Fibroblast of lung (primary cell): ENCODE data around the gene MAB21L4. TPM values are rescaled to one million over a fixed set of nuclear protein-coding genes. Genes with fewer than 3 reads are reported as not detected.

Source experiments
- DNase-seq, 2 donors: peaks; one replicate each; pipeline versions ENCODE4 v3.0.0 to v3.0.0-alpha.2; 2010; ENCODE audit warnings: low read depth in 2 of 2
- H2AFZ ChIP-seq: 2 replicates; pipeline ENCODE4 v1.5.1; 2012; ENCODE audit warnings: low read length, control low read depth, inconsistent platforms
- H3K27ac ChIP-seq: 2 replicates; pipeline ENCODE4 v1.5.1; 2011; ENCODE audit warnings: low read length, control low read depth; ENCODE audit not compliant: insufficient read depth
- H3K27me3 ChIP-seq: 2 replicates; pipeline ENCODE4 v1.5.1; 2011; ENCODE audit warnings: mild to moderate bottlenecking, low read length; ENCODE audit not compliant: control insufficient read depth, insufficient read depth
- H3K36me3 ChIP-seq: 2 replicates; pipeline ENCODE4 v1.5.1; 2011; ENCODE audit warnings: low read length; ENCODE audit not compliant: control insufficient read depth, insufficient read depth
- H3K4me1 ChIP-seq: 2 replicates; pipeline ENCODE4 v1.5.1; 2011; ENCODE audit warnings: low read length; ENCODE audit not compliant: control insufficient read depth, insufficient read depth; ENCODE audit errors: extremely low read depth
- H3K4me2 ChIP-seq: 2 replicates; pipeline ENCODE4 v1.5.1; 2011; ENCODE audit warnings: low read length, control low read depth; ENCODE audit not compliant: insufficient read depth; ENCODE audit errors: extremely low read depth
- H3K4me3 ChIP-seq, 4 experiments: fragments of 200-600 bp in 1 of 4; sonication (generic) in 1 of 4; replicated peaks in 1 of 4; 2 replicates each; pipeline ENCODE4 v1.5.1; 2011 to 2016; ENCODE audit warnings: low read length in 4 of 4, low read depth in 3 of 4, mild to moderate bottlenecking in 3 of 4, control low read depth in 2 of 4, inconsistent platforms in 1 of 4, mixed read lengths in 1 of 4; ENCODE audit not compliant: insufficient read depth in 1 of 4; ENCODE audit errors: control extremely low read depth in 1 of 4
- H3K79me2 ChIP-seq: 2 replicates; pipeline ENCODE4 v1.5.1; 2012; ENCODE audit warnings: mild to moderate bottlenecking, low read length, inconsistent platforms; ENCODE audit not compliant: control insufficient read depth, insufficient read depth
- H3K9ac ChIP-seq: 2 replicates; pipeline ENCODE4 v1.5.1; 2011; ENCODE audit warnings: mild to moderate bottlenecking, low read length, control low read depth; ENCODE audit not compliant: insufficient read depth
- H3K9me3 ChIP-seq: 2 replicates; pipeline ENCODE4 v1.5.1; 2012; ENCODE audit warnings: low read depth, low read length; ENCODE audit not compliant: control insufficient read depth, insufficient read depth
- H4K20me1 ChIP-seq: 2 replicates; pipeline ENCODE4 v1.5.1; 2011; ENCODE audit warnings: low read length; ENCODE audit not compliant: control insufficient read depth, insufficient read depth; ENCODE audit errors: extremely low read depth
- CTCF ChIP-seq, 2 donors: IDR thresholded peaks in 1 of 2; conservative IDR thresholded peaks in 1 of 2; 1 replicate in 1 of 2; 2 replicates in 1 of 2; pipeline ENCODE4 v1.5.1; 2011 to 2012; ENCODE audit warnings: low read length in 2 of 2, control low read depth in 1 of 2, inconsistent platforms in 1 of 2, low read depth in 1 of 2, mild to moderate bottlenecking in 1 of 2
- EZH2 ChIP-seq: IDR thresholded peaks from 2 replicates; pipeline ENCODE4 v1.5.1; 2012; ENCODE audit warnings: low read length, control low read depth, mild to moderate bottlenecking; ENCODE audit errors: missing control alignments
- polyA plus RNA-seq, 2 donors: library from polyadenylated mRNA; depleted of rRNA in 1 of 2; stranded (reverse) in 1 of 2; unstranded in 1 of 2; fragments of >200 nt; gene quantifications; 2 replicates each; pipeline ENCODE4 v1.2.1, GENCODE V29; 2011 to 2012; ENCODE audit warnings: missing spikeins in 1 of 2
- total RNA-seq: library from RNA; depleted of rRNA; stranded (reverse); fragments of >200 nt; gene quantifications from 2 replicates; pipeline ENCODE4 v1.2.1, GENCODE V29; 2014

The MAB21L4 gene
- total and polyA plus RNA-seq, 2 donors (not counting 1 experiment from before 2014, with no cell fraction given) = not detected

DNA sequence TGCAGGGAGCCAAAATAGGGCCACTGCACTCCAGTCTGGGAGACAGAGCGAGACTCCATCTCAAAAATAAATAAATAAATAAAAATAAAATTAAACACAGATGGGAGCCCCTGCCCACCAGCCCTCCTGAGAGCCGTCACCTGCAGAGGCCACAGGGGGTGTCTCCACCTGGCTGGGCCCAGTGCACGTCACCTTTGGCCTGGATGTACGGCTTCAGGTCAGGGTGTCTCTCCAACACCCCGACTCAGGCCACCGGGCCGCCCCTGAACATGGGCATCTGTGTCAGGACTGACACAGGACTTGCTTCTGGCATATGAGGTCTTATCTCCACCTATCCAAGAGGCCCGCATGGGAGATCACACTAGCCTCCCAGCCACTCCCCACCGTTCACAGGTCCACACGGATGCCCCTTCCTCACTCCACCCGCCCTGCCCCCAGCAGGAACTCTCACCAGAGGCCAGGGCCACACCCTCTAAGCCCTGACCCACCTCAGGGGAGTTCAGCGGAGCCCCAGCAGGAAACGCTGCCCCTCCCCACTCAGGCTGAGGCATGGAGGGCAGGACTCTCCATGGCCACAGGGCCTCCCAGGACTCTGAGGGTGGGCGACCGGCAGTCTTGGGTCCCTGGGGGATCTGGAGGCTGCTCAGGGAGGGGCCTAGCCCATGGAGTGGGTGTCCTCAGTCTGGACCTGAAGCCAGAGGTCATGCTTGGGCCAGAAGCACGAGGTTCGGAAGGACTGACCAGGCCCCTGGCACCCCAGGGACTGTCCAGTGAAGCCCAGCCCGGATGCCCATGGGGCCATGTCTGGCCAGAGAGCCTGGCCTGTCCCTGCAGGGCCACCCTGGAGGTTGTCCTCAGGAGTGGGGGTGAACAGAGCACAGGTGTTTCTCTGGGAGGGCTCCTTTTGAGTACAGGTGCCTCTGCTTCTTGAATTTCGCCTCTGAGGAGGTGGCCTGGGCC, 8.5 kb upstream of the MAB21L4 start:
- H3K4me2 ChIP-seq = no peak overlapping the region
- H3K79me2 ChIP-seq = no peaks in the 10 kb centered on the region
- H3K27ac ChIP-seq = no peak overlapping the region
- H2AFZ ChIP-seq = no peak overlapping the region
- no peaks in the 10 kb centered on the region for H4K20me1 ChIP-seq
- no peak overlapping the region for H3K4me3 ChIP-seq
- H3K9me3 ChIP-seq = no peaks in the 10 kb centered on the region
- no peaks in the 10 kb centered on the region for H3K4me1 ChIP-seq
- TF ChIP-seq EZH2 = no peak
- TF ChIP-seq CTCF (conservative IDR thresholded peaks at IDR 0.05 in 1 of 2, IDR thresholded peaks at IDR 0.05 in 1 of 2; ENCODE audit: low read depth in 1 of 2, low read length in 2 of 2) = no peak
- DNase-seq = no peak
- no peak overlapping the region for H3K9ac ChIP-seq
- no peaks in the 10 kb centered on the region for H3K27me3 ChIP-seq
- H3K36me3 ChIP-seq = no peaks in the 10 kb centered on the region

GRCh38 chr2:240903191-240904060, 7.5 kb upstream of the MAB21L4 start:
- Histone ChIP-seq H3K4me2 (no peak overlapping the region), H3K9ac (no peak overlapping the region), H3K36me3 (no peaks in the 10 kb centered on the region), H3K27me3 (no peaks in the 10 kb centered on the region), H3K27ac (no peak overlapping the region), H2AFZ (no peak overlapping the region), H3K4me3 (no peak overlapping the region), H3K4me1 (no peaks in the 10 kb centered on the region), H3K9me3 (no peaks in the 10 kb centered on the region), H4K20me1 (no peaks in the 10 kb centered on the region), H3K79me2 (no peaks in the 10 kb centered on the region)
- TF ChIP-seq CTCF (conservative IDR thresholded peaks at IDR 0.05 in 1 of 2, IDR thresholded peaks at IDR 0.05 in 1 of 2; ENCODE audit: low read depth in 1 of 2, low read length in 2 of 2) (no peak), EZH2 (no peak)
- no peak for DNase-seq

DNA sequence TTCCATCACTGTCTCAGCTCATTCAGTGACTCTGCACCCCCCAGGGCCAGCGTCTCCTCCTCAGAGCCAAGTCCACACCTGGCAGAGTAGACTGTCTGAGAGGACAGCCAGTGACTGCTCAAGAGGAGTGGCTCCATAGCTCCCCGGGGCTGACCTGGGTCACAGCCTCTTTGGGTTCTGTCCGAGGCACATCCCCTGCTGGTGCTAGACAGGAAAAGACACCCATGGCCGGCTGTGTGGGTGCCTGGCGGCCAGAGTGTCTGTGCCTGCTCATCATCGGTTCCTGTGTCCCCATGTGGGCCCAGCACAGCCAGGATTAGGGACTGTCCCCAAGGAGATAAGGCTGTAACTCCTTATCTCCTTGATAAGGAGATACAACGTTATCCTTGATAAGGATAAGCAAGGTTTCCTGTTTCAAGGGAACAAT, 6.7 kb upstream of the MAB21L4 start:
- Histone ChIP-seq H3K36me3 (no peaks in the 10 kb centered on the region), H3K4me3 (no peak overlapping the region), H4K20me1 (no peaks in the 10 kb centered on the region), H2AFZ (no peak overlapping the region), H3K27ac (no peak overlapping the region), H3K9me3 (no peaks in the 10 kb centered on the region), H3K4me2 (no peak overlapping the region), H3K79me2 (no peaks in the 10 kb centered on the region), H3K4me1 (no peaks in the 10 kb centered on the region), H3K27me3 (no peaks in the 10 kb centered on the region), H3K9ac (no peak overlapping the region)
- DNase-seq = no peak
- TF ChIP-seq EZH2 = no peak
- no peak for TF ChIP-seq CTCF (conservative IDR thresholded peaks at IDR 0.05 in 1 of 2, IDR thresholded peaks at IDR 0.05 in 1 of 2; ENCODE audit: low read depth in 1 of 2, low read length in 2 of 2)
